GM21381 (cell line): ENCODE data around the gene ELMOD2.

Experiments used
- ATAC-seq: cut with Tn5 transposase; IDR thresholded peaks from one replicate; pipeline ENCODE4 v1.9.1; 2021; ENCODE audit warnings: mild to moderate bottlenecking, moderate library complexity; ENCODE audit not compliant: unreplicated experiment

ELMOD2 gene

DNA sequence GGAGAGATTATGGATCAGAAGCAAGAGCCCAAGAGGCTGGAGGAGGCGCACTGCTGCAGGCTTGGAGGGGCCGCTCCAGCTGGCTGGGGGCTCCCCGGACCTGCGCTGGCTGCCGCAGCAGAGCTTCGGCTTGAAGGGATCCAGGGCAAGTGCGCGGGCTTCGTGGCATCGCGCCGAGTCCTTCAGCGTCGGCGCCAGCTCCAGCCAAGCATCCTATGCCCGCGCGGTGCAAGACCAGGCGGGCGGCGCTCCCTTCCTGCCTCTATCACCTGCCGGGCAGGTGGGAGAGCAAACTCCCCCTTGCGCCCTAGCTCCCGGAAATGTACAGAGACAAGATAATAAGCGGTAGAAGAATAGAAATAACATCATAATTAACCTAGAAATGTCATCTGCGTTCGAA, 55.3 kb downstream of the ELMOD2 start:
- ATAC-seq, result no peak

DNA sequence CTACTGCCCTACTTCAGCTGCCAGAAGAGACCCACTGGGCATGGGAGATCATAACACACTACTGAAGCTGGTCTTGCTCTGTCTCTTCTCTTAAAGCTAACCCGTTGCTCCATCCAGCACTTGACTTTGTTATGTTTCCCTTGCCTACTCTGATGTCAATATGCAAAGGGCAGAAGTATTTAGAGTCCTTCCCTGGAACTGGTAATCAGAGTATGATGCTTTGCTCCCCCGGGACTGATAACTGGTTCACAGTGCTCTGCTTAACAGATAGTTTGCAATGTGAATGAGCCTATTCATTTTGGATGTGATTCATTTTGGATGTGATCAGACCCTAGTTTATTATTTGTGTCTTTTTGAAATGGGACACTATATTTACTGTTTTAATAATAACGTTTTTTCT, 57.1 kb downstream of the ELMOD2 start:
- ATAC-seq, result no peak

DNA sequence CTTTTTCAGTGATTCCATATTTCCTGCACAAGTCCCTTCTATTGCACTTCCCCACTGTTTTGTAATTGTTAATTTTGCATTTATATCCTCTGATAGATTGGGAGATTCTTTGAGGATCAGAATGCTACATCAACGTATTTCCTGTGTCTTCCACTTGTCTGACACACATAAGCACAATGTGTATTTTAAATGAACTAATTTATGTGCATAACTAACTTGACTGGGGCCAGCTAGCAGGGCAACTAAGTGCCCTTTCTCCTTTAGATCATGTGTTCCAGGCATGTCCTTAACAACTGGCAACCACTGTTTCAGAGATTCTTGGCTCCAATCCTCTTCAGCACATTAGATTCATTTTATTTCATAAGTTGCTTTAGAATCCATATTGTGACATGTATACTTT, 60.5 kb downstream of the ELMOD2 start:
- ATAC-seq, result no peak

DNA sequence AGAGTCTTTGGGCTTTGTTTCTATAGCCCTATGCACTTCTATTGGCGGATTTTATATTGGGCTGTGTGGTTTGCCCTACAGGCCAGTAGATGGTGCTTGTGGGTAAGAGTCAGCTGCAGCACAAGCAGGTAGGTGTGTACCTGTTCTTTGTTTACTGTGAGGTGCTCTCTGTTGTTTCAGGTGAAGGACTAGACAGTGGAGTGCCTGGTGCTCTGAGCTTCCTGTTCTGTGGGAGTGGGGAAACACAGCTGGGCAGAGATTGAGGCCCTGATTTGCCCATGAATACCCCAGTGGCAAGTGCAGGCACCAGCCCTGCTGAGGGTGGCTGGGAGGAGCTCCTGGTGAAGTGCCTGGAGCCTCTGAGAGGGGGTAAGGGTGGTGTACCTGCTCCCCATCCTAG, 71.1 kb downstream of the ELMOD2 start:
- peak; percentile 54 for ATAC-seq

DNA sequence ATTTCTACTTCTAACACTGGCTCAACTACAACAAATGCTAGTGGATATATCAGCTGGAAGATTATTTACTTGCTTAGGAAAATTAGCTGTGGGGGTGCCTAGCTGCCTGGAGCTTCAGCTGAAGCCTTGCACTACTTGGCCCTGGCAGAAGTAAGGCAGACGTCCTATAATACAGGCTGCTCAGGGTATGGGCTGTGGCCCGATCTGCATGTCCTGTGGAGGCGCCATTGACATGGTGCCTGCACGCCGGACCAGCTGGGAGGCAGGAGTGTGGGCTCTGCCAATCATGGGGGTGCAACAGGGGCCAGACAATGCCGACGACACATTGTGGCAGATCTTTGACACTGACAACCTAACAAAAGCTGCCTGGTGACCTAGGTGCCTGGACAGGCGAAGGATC, 76.4 kb downstream of the ELMOD2 start:
- no peak for ATAC-seq

DNA sequence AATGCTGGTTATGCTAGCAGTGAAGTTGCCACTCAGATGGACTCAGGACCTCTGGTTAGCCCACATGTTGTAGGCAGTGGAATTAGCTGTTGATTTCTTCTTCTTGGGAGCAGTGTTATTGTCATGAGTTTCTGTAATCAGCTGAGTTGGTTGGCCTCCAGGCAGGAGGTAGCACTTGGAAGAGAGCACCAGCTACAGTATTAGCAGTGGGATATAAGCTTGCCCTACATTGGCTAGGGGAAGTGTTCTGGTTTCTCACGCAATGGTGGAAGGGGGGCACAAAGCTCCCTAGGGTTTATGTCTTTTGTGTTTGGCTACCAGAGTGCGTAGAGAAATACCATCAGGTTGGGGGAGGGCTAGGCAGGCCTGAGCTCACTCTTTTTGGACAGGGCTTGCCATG, 78.7 kb downstream of the ELMOD2 start:
- ATAC-seq, result no peak

DNA sequence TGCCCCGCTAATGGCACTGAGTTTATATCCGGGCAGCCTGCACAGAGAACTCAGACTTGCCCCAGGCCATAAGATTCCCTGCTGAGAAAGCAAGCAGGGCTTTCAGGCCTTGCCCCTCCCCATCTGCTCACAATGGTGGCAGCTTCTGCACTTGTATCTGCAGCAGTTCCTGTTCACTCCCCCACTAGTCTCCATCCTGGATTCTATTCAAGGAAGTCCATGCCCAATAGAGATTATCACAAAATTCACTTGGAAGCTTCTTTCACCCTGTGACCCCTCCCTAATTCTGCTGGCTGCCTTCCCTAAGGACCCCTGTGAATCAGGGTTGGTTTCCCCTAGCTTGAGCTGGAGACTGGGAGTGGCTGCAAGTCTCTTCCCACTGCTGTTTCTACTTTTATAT, 79.3 kb downstream of the ELMOD2 start:
- ATAC-seq, result no peak
